ENCODE data around the gene MACO1. TPM values are rescaled to one million over a fixed set of nuclear protein-coding genes. Genes with fewer than 3 reads are reported as not detected.
"Not testable (repeated sequence)": the region's sequence is repeated elsewhere in the genome, so short reads cannot be mapped to it uniquely, and the experiment has no call there.

MACO1 gene
- total RNA-seq, result 10 to 100 TPM; 17.7 to 28.2 TPM

DNA sequence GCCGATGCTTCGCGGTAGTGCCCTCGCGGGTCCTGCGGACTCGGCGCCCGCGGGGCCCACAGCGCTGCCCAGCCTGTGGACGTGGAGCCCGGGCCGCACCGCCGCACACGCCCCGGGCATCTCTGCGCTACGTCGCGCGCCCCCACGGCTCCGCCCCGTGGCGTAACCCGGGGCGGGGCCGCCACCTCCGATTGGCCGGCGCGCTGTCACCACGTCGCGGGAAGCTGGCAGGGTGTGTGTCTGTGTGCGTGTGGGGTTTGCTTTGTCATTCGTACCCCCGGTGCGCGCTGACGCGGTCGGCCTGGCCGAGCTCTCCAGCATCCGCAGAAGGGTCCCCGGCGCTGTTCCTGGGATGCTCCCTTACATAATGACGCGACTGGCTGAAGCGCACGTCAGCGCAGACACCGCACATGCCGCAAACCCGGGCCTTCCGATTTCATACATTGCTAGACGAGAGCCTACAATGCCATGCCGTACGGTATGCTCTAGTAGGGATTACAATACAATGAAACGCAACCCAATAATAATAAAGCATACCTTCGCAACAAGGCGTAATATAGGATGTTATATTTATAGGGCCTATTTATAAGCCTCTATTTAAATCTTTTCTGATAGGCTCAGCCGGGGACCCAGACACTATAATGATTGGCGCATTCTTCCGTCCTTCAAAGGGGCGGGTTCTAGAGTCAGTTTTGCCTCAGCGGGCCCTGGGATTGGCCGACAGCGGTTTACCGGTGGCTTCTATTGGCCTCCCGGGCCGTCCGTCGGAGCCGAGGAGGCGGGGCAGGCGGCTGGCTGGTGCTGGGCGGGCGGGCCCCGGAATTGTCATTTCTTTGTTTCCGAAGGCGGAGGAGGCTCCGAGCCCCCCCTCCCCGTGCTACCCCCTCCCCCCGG, at the start of gene MACO1:
TSS of gene MACO1 (plus strand) at position 825 of the 894 bp plus-strand sequence. CDS start 202 bp downstream, outside the sequence.
- no peak for TF ChIP-seq CTCF (IDR thresholded peaks at IDR 0.05)
- H3K4me1 ChIP-seq, result peaks cover 6% of the 10 kb centered on the region
- intact Hi-C loops (cut with DNase I), result no loop called here
- no peaks in the 10 kb centered on the region for H3K9me3 ChIP-seq
- DNase-seq, result peak; percentile 97
- no peaks in the 10 kb centered on the region for H3K36me3 ChIP-seq
- H3K27me3 ChIP-seq, result no peaks in the 10 kb centered on the region
- H3K4me3 ChIP-seq, result peak within 1 kb of the TSS; percentile 84
- peak within 1 kb of the TSS; percentile 84 to 94 for H3K9ac ChIP-seq (ENCODE audit: low read depth in 2 of 2, low read length in 2 of 2)
- peak within 1 kb of the TSS; percentile 84 for H3K27ac ChIP-seq

GRCh38 chr1:25382543-25382942, 48.2 kb upstream of the MACO1 start:
- H3K27ac ChIP-seq; intact Hi-C loops (cut with DNase I); H3K4me1 ChIP-seq; H3K9me3 ChIP-seq; H3K36me3 ChIP-seq; H3K4me3 ChIP-seq; H3K9ac ChIP-seq (ENCODE audit: low read depth in 2 of 2, low read length in 2 of 2); H3K27me3 ChIP-seq; DNase-seq: not testable (repeated sequence)

DNA sequence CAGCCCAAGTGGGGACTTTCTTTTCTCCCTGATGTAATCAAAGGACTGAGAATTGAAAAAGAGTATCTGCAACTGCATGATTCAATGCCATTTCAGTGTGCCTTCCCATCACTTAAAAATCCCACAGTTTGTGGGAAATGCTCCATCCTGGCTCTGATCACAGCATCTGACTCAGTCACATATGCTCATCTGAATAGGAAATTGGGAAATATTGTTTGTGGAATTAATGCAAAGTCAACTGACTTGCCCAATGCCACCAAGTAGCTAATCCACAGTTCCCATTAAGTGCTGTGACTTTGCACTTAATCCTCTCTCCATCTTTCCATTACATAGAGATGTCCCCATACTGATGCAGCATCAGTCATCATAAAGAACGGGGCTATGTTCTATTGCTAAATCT, 47.6 kb upstream of the MACO1 start:
- intact Hi-C loops (cut with DNase I); H3K4me1 ChIP-seq; H3K9ac ChIP-seq (ENCODE audit: low read depth in 2 of 2, low read length in 2 of 2); H3K27ac ChIP-seq; H3K36me3 ChIP-seq; H3K9me3 ChIP-seq; H3K4me3 ChIP-seq; H3K27me3 ChIP-seq; DNase-seq: not testable (repeated sequence)

DNA sequence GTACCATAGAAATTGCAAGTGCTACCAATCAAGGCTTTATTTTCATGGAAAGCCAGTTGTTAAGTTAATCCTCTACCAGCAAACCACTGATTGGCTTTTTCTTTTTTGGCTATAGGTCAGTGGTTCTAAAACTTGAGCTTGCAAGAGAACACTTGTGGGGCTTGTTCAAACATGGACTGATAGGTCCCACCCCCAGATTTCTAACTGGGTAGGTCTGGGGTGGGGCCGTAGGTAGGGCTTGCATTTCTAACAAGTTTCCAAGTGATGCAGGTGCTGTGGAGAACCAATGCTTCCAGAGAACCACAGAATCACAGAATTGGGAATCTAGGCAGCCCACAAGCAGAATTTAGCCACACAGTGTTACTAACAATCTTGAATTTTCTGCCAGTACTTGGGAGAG, 46.8 kb upstream of the MACO1 start:
- H3K4me3 ChIP-seq; H3K27ac ChIP-seq; H3K9me3 ChIP-seq; H3K27me3 ChIP-seq; DNase-seq; H3K36me3 ChIP-seq; H3K4me1 ChIP-seq; H3K9ac ChIP-seq (ENCODE audit: low read depth in 2 of 2, low read length in 2 of 2); intact Hi-C loops (cut with DNase I): not testable (repeated sequence)

- H3K27ac ChIP-seq; intact Hi-C loops (cut with DNase I); H3K36me3 ChIP-seq; H3K9ac ChIP-seq (ENCODE audit: low read depth in 2 of 2, low read length in 2 of 2); H3K4me3 ChIP-seq; H3K4me1 ChIP-seq; H3K9me3 ChIP-seq; H3K27me3 ChIP-seq; DNase-seq: not testable (repeated sequence)
Observed at GRCh38 chr1:25387096-25387495, 43.6 kb upstream of the MACO1 start.

- H3K4me3 ChIP-seq; H3K27me3 ChIP-seq; H3K9ac ChIP-seq (ENCODE audit: low read depth in 2 of 2, low read length in 2 of 2); DNase-seq; H3K36me3 ChIP-seq; H3K27ac ChIP-seq; intact Hi-C loops (cut with DNase I); H3K4me1 ChIP-seq; H3K9me3 ChIP-seq: not testable (repeated sequence)
Observed at GRCh38 chr1:25388691-25389090, 42.0 kb upstream of the MACO1 start.

GRCh38 chr1:25389721-25390120, 41.0 kb upstream of the MACO1 start:
- H3K9ac ChIP-seq (ENCODE audit: low read depth in 2 of 2, low read length in 2 of 2); H3K36me3 ChIP-seq; H3K27ac ChIP-seq; DNase-seq; H3K27me3 ChIP-seq; H3K4me3 ChIP-seq; H3K9me3 ChIP-seq; intact Hi-C loops (cut with DNase I); H3K4me1 ChIP-seq: not testable (repeated sequence)

DNA sequence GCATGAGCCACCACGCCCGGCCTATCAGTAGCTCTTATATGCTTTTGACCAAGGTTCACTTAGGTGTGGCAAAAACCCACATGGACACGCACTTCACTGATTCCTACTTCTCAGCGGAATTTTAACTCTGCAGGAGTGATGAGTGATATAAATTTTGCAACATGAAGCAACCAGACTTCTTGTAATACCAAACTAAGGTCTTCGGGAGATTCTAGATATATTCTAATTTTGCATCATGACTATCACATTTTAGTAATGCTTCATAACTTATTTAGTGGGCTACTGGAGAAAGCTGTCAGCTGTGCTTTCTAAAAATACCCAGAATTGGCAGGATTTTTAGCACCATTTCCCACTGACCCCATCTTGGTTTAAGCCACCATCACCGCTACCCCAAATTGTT, 37.9 kb upstream of the MACO1 start:
- no peak for DNase-seq

GRCh38 chr1:25397549-25397948, 33.1 kb upstream of the MACO1 start:
- H3K4me1 ChIP-seq; H3K9me3 ChIP-seq; DNase-seq; H3K27me3 ChIP-seq; H3K36me3 ChIP-seq; intact Hi-C loops (cut with DNase I); H3K4me3 ChIP-seq; H3K27ac ChIP-seq; H3K9ac ChIP-seq (ENCODE audit: low read depth in 2 of 2, low read length in 2 of 2): not testable (repeated sequence)

More for the DNA sequence above, 37.9 kb upstream of the MACO1 start:
- Histone ChIP-seq H3K9me3 (no peaks in the 10 kb centered on the region), H3K36me3 (no peaks in the 10 kb centered on the region), H3K4me1 (no peaks in the 10 kb centered on the region), H3K9ac (ENCODE audit: low read depth in 2 of 2, low read length in 2 of 2) (no peak overlapping the region), H3K4me3 (no peak overlapping the region), H3K27me3 (no peaks in the 10 kb centered on the region), H3K27ac (no peak overlapping the region)
- TF ChIP-seq CTCF (IDR thresholded peaks at IDR 0.05), result no peak
- intact Hi-C loops (cut with DNase I), result no loop called here

GRCh38 chr1:25398079-25398478, 32.6 kb upstream of the MACO1 start:
- DNase-seq; H3K36me3 ChIP-seq; H3K9ac ChIP-seq (ENCODE audit: low read depth in 2 of 2, low read length in 2 of 2); H3K27me3 ChIP-seq; H3K27ac ChIP-seq; H3K9me3 ChIP-seq; H3K4me3 ChIP-seq; H3K4me1 ChIP-seq; intact Hi-C loops (cut with DNase I): not testable (repeated sequence)
